Muscle of back (tissue), 13 donors: Measurements from ENCODE around the gene GRN. TPM values are rescaled to one million over a fixed set of nuclear protein-coding genes. Genes with fewer than 3 reads are reported as not detected.

Source experiments
- DNase-seq, 3 donors: peaks; one replicate each; pipeline versions ENCODE4 v3.0.0 to v3.0.0-alpha.2; 2013
- long read RNA-seq, 9 donors: transcript quantifications; one replicate each; lab custom pipeline, GENCODE V29; 2026
- polyA plus RNA-seq, 10 donors: library from polyadenylated mRNA; unstranded; fragments of 120-200 nt; gene quantifications; one replicate each; pipeline ENCODE4 v1.2.1, GENCODE V29; 2013; ENCODE audit not compliant: insufficient read length in 10 of 10

The GRN gene
- polyA plus RNA-seq, result 100 to 1,000 TPM; 146 to 229 (median 186) TPM
- long read RNA-seq, donor 1, transcript GRN-201 (13 exons, 2,342 nt), result major isoform, 41 of 47 reads
- long read RNA-seq, donor 1, partial matches to known transcripts, result 5 of 47 reads
- long read RNA-seq, donor 1, other reads (novel, unspliced or antisense), result 0 of 47 reads
- long read RNA-seq, donor 2, transcript GRN-201 (13 exons, 2,342 nt), result major isoform, 38 of 59 reads
- long read RNA-seq, donor 2, partial matches to known transcripts, result 20 of 59 reads
- long read RNA-seq, donor 2, other reads (novel, unspliced or antisense), result 0 of 59 reads
- long read RNA-seq, donor 3, result 0 reads
- long read RNA-seq, donor 4, transcript GRN-201 (13 exons, 2,342 nt), result major isoform, 20 of 37 reads
- long read RNA-seq, donor 4, partial matches to known transcripts, result 16 of 37 reads
- long read RNA-seq, donor 4, other reads (novel, unspliced or antisense), result 0 of 37 reads
- long read RNA-seq, donor 5, transcript GRN-201 (13 exons, 2,342 nt), result major isoform, 61 of 148 reads
- long read RNA-seq, donor 5, partial matches to known transcripts, result 77 of 148 reads
- long read RNA-seq, donor 5, other reads (novel, unspliced or antisense), result 6 of 148 reads
- long read RNA-seq, donor 6, transcript GRN-201 (13 exons, 2,342 nt), result major isoform, 45 of 56 reads
- long read RNA-seq, donor 6, partial matches to known transcripts, result 5 of 56 reads
- long read RNA-seq, donor 6, other reads (novel, unspliced or antisense), result 6 of 56 reads
- long read RNA-seq, donor 7, transcript GRN-201 (13 exons, 2,342 nt), result major isoform, 28 of 34 reads
- long read RNA-seq, donor 7, partial matches to known transcripts, result 6 of 34 reads
- long read RNA-seq, donor 7, other reads (novel, unspliced or antisense), result 0 of 34 reads
- long read RNA-seq, donor 8, transcript GRN-201 (13 exons, 2,342 nt), result major isoform, 37 of 77 reads
- long read RNA-seq, donor 8, partial matches to known transcripts, result 37 of 77 reads
- long read RNA-seq, donor 8, other reads (novel, unspliced or antisense), result 0 of 77 reads
- long read RNA-seq, donor 9, transcript GRN-201 (13 exons, 2,342 nt), result major isoform, 5 of 5 reads
- long read RNA-seq, donor 9, partial matches to known transcripts, result 0 of 5 reads
- long read RNA-seq, donor 9, other reads (novel, unspliced or antisense), result 0 of 5 reads

GRCh38 chr17:44344939-44345453 lies at the start of gene GRN:
GRN (plus strand) TSS chr17:44345302; CDS start chr17:44349165, 3,863 bp downstream.
- peak; percentile 98 to 99 (median 99) for DNase-seq

DNA sequence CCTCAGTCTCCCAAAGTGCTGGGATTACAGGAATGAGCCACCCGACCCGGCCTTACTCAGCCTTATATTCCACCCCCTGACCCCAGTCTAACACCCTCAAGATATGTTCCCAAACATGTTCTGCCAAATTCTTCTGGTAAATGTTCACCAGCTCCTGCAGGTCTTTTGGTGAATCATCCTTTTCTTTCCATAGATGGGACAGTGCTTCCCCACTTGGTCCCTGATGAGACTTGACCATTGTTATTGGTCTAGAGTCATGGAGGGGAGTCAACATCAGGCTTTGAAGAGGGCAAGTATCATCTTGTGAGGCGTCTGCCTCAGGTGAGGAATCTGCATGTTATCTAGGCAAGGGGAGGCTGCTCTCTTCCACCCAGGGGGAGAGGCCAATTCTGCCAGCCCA lies 47.1 kb upstream of the GRN start:
- DNase-seq, result no peak

GRCh38 chr17:44304651-44305050 lies 40.5 kb upstream of the GRN start:
- DNase-seq, result no peak

DNA sequence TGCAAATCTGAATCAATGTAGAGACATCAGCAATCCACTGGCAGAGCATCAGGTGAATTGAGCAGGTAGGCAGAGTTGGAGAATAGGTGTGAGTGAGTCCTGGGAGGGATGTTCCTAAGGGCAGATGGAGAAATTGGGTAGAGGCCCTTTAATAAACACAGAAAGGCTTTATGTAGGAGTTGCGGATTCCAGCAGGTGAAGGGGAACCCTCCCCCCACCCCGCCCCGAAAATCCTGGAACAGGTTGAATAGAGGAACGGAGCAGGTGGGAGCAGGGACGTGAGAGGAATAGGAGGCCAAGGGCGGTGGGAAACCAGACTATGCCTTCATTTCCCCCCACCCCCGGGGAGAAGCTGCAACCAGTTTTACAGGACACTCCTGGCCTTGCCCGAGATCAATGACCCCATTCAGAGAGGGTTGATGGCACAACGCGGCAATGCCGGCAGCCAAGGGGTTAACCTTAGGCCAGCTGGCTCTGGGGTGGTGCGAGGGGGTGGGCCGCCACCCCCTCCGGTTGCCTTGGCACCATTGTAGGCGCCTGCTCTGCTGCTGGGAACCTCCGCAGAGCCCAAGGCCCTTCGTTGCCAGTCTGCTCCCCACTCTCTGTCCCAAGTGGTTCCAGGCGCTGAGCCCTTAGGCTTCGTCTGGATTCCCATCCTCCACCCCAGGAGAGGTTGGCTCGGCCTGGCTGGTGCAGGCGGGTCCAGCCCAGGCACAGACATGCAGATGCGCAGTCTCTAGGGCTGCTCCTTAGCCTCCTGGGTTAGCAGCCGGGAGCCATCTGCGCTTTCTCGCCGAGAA lies 37.5 kb upstream of the GRN start:
- DNase-seq, result no peak

DNA sequence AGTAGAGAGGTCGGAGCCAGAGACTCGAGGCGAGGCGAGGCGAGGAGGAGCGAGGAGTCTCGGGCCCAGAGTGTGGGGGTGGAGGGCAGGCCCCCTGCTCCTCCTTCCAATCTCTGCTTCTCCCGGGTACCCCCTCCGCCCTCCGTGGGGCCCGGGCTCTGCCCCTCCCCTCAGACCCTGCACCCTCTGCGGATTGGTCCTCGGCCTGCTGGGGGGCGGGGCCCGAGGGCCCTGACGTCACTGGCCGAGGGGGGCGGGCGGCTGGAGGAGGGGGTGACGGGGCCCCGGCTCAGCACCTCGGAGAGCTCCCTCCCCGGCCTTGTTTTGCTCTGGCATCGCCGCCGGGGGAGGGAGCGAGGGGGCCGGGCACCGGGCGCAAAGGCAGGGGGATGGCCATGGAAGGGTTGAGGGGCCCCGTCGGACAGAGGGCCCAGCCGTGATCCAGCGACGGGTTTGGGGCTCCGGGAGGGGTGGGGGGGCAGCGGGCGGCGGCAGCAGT lies 36.7 kb upstream of the GRN start, which contains the start of gene RUNDC3A:
TSS of gene RUNDC3A (plus strand) at position 282 of the 499 bp plus-strand sequence. CDS start 232 bp downstream, outside the sequence.
- DNase-seq, result peak; percentile 79 to 96 (median 92)

DNA sequence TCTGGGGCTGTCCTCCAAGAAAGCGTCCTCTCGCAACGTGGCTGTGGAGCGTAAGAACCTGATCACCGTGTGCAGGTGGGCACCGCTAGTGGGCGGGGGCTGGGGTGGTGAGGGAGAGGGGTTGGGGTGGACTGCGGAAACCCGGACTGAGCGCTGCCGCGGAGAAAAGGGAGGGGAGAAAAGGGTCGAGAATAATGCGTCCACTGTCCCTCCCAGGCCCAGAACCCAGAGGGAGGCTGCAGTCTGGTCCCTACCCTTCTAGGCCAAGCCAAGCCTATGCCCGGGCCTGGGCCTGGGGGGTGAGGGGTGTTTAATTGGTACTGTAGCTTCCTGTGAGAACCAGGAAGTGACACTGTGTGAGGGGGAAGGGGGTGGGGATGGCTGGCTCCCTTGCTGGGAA lies 36.2 kb upstream of the GRN start:
- DNase-seq, result no peak

DNA sequence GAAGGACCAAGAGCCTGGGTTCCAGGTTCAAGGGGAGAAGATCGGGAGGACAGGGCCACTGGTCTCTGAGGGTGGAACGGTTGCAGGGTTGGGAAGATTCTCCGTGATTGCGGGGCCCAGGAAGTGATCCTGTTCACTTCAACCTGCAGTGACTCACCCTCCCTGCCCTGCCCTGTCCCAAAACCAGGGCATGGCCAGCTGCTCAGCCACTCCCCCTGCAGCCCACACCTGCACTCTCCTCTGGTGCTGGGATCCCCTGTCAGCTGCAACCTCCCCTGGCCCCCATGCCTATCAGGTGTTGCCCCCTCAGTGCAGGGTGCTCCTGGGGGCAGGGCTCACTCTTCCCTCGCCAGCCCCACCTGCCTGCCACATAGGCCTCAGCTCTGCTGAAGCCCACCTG lies 35.6 kb upstream of the GRN start:
- DNase-seq, result no peak

DNA sequence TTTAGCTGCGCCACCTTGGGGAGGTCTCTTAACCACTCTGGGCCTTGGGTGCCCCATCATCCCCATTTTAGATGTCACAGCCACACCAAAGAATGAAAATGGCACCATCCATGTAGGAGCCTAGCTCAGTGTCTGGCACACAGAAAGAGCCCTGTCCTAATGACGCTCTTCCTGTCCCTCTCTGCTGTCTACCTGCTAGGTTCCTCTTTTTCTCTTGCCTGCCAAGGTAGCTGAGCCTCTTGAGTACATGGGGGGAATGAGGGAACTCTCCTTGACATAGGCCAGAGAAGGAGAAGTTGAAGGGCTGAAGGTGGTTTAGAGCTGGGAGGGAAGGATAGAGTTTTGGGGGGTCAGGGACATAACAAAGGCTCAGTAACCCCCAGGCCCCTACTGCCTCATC lies 34.9 kb upstream of the GRN start:
- DNase-seq, result no peak

GRCh38 chr17:44310609-44311376 lies 34.3 kb upstream of the GRN start:
- DNase-seq, result no peak

DNA sequence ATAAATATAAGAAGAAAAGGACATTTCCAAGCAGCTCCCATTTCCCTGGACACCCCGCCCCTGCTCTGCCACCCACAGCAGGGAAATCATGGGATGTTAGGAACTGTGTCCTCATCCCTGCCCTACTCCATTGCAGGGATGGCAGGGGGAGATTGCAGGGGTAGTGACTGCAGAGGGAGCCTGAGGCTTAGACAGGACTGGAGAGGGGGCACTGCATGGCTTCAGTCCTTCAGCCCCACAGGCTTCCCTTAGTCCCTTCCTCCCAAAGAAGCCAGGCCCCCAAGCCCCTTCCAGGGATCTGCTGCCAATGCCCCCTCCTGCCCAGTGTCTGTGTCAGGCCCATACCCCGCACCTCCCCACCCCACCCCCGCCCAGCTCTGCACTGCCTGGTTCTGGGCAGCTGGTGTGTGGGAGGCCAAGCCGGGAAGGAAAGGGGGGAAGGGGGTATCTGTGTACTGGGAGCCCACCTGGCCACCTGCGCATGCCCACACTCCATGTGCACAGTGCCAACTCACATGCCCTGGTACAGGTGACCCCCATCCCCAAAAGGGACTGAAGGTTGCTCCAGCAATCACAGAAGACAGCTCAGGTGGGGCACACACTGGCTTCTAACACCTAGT lies 33.4 kb upstream of the GRN start:
- no peak for DNase-seq

GRCh38 chr17:44312396-44313104 lies 32.6 kb upstream of the GRN start:
- DNase-seq, result no peak

DNA sequence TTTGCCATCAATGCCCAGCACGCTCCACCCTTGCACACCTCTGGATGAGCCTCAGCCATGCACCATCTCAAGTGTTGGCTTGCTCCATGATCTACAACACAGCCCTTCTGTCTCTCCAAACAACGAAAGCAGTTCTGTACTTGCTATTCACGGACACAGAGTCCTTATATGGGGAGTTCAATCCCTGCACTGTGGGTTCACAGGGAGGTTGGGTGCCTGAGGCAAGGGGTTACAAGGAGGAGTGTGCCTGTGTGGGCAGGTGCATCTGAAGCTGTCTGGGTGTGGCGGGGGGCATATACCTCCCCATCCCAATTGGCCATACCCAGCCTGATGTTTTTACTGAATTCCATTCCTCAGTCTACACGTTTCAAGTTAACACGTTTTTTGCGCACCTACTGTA lies 31.1 kb upstream of the GRN start:
- no peak for DNase-seq

- DNase-seq, result no peak
These were observed 30.6 kb upstream of the GRN start for GRCh38 chr17:44314524-44314868.

GRCh38 chr17:44314869-44315661 lies 30.0 kb upstream of the GRN start:
- DNase-seq, result no peak

DNA sequence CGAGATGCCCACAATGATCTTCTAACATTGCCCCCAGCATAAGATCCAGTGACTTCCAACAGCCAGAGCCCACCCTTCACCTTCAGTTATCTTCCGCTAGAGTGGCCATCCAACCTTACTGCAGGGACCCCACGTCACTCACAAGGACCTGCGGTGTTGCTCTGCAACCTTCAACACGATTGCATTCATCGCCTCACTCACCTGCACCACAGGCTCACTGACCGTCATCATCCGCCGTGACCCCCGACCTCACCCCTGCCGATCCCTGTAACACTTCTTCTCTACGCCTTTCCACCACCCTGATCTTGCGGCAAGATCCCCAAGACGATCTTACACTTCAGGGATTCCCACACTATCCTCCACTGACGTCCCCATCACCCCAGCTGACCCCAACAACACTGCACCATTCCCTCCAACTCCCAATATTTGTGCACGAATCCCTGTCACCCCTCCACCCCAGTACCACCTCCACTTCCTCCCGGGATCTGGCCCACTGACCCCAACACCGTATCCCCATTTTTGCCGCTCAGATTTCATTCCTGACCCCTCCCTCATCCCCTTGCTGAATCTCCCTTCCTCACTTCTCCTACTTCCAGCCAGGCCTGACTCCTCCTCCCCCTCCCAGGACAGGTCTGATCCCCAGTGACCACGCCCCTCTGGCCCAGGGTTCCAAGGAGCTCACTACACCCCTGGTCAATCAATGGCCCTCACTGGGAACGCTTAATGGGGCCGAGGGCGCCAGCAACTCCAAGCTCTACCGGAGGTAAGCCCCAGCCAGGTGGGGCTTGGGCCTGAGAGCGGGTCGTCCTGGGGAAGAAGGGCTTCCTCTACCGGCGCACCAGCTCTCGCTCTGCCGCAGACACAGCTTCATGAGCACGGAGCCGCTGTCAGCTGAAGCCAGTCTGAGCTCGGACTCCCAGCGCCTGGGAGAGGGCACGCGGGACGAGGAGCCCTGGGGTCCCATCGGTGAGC lies 29.1 kb upstream of the GRN start:
- no peak for DNase-seq

DNA sequence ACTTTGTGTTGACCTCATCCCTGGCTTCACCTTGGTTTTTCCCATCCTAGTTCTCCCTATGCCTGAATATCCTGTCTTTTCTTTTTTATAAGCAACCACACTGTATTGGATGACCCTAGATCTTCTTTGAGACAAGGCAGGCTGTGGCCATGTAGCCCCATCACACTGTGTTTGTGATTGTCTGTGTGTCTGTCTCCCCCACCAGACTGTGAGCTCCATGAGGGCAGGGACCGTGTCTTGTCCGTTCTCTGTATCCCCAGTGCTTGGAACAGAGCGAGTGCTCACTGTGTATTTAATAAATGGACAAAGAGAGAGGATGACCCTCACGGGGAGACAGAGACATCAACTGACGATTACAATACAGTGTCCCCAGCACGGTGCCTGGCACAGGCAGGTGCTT lies 27.6 kb upstream of the GRN start:
- DNase-seq, result no peak
